Stimulated activated CD4-positive, alpha-beta T cell treated with anti-CD3 and anti-CD28 coated beads, Interleukin-2, amount 100 ng/mL, for 4 hours (primary cell): ENCODE data around the gene TBC1D19.
"Not testable (repeated sequence)": the region's sequence is repeated elsewhere in the genome, so short reads cannot be mapped to it uniquely, and the experiment has no call there.

ENCODE experiments used
- DNase-seq: peaks from one replicate; pipeline ENCODE4 v3.0.0-alpha.2; 2020; ENCODE audit warnings: low read depth

TBC1D19 gene

DNA sequence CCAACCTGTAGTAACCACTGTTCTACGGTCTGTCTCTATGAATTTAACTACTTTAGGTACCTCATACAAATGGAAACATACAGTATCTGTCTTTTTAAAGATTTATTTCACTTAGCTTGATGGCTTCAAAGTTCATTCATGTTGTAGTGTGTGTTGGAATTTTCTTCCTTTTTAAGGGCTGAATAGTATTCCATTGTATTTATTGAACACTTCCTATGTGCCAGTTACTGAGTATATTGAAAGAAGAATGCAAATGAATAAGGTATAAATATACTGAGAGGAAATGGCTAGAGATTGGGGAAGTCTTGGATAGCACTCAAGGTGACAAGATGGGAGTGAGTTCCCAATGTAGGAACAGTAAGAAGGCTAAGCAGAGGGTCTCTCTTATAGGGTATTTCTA, 17.3 kb downstream of the TBC1D19 start:
- DNase-seq, result no peak

DNA sequence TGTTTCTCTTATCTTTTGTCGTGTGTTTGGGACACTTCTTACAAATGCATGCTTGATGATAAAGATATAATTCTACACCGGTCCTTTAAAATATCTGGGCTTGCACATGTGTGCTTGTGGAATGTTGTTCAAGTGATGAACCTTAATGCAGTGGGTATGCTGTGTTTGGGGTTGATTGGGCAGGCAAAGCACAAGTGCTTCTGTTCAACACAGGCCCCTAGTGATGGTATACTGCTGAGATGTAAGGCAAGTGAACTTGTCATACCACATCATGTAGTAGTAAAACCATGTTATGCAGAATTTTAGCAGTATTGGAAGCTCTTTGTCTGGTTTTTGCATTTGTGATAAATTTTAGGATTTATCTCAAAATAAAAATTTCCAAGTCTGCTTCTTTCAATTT, 23.9 kb downstream of the TBC1D19 start:
- no peak for DNase-seq

DNA sequence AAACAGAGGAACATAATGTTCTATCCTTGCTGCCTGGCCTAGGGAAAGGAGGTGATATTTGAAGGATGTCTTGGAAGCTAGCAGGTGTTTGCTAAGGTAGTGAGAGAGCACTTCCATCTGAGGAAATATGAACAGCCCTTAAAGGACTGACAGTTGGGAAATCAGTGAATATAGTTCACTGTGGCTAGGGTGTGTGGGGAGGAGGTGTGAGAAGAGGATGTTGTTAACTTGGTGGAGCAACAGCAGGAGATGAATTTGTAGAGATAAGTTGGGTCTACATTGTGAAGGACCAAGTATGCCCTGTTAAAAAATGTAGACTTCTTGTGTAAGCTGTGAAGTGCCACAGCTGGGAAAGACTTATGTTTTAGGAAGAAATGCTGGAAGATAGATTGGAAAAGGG, 25.5 kb downstream of the TBC1D19 start:
- no peak for DNase-seq

DNA sequence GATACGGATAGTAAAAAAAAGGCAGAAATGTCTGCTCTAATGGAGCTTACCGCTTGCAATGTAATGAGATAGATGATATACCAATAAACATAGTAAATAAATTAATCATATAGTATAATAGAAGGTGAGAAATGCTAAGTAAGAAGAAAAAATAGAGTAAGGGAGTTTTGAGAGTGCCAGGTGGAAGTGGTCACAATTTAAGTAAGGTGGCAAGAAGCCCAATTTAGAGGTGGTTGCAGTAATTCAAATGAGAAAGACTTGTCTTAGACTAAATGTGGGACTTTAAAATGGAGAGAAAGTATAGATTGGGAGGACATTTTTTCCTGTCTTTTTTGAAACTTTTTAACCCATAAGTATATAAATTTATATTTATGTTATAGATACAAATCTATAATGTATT, 26.0 kb downstream of the TBC1D19 start:
- DNase-seq, result no peak

DNA sequence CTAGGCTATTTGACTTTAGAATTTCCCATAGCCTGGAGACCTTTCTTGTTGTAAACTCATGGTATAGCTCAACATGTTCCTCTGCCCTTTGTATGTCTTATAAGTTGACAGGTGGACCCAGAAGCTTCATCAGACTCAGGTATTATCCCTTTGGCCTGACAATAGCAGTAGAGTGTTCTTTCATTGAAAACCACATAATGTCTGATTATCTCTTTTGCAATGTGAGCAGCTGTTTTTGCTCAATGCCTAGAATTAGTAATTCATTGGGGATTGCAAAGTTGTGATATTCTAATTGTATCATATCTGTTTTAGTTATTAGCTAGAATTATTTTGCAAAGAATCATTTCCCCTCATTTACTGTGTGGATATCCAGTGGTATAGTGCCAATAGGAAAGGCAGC, 27.5 kb downstream of the TBC1D19 start:
- no peak for DNase-seq

DNA sequence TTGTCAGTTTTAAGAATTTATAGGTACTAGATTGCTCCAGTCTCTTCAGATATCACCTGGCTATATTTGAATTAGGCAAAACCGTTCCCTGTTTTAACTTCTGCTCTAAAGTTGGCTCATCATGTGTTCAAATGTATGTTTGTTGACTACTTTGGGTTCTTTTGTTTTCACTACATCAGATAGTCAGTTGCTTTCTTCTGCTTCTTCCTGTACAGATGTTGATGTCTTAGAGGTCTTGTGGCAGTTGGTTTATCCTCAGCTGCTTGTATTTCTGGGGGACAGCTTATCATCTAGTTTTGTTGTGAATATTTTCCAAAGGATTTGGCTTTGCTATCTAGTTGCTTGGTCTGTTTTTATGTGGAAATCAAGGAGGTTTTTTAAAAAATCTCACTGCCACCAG, 28.0 kb downstream of the TBC1D19 start:
- DNase-seq, result no peak

DNA sequence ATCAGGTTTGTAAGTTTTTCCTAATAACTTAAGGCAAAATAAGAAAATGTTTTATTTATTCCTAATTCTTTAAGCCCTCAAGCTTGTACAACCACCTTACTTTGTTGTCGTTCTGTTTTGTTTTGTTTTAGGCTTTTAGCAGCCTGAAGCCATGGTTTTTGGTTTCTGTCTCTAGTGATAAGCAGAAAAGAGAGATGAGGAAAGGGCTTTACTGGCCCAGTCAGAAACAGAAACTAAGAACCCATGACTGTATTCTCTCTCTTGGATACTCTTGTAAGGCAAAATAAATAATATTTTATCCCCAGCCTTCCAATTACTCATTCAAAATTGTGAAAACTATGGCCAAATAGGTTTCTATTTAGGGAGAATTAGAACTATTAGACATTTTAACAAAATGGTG, 29.4 kb downstream of the TBC1D19 start:
- DNase-seq, result no peak

DNA sequence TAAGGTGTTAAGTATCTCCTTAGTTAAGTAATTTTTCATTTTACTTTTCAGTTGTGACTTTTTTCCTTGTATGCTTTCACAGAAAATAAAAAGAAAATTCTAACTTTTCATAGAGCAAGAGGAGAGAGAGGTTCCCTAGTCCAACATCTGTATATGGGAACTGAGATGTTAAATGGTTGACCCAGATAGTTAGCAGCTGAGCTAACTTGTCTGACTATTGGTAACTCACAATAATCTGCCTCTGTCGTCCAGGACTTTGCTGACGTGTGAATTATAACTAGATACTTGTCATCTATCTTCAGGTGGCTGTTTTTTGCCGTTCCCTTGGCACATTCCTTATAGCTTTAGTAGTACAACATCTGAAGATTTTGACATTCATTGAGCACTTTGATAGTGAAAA, 29.9 kb downstream of the TBC1D19 start:
- no peak for DNase-seq

DNA sequence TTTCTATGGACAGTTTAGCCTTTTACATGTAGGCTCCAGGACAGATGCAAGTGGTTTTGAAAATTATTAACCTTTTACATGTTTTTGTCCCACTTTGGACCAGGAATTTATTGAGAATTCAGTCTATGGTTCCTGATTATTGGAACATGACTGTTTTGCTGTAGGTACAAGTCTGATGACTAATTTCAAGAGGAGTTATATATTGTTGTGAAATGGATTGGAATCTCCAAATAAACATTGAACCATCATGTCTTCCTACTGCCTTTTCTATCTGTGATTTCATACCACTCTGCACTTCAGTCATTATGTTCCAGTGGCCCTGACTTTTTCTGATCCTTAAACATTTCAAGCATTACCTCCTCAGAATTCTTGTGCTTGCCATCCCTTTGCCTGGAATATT, 35.9 kb downstream of the TBC1D19 start:
- DNase-seq, result no peak

DNA sequence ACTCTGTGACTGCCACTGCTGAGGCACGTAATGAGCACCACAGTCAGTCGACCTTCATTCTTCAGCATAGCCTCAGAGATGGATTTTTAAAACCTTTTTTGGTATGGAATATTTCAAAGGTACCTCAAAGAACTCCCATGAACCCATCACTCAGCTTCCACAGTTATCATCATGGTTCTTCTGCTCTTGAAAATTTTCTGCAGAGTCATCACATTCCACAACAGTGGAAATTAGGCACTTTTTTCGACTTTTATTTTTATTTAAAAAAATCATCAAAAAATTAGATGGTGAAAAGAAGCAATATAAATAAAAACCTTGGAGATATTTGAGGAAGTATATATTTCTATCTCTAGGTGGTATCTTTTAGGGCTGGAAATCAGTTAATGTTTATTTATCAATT, 37.5 kb downstream of the TBC1D19 start:
- DNase-seq, result no peak

DNA sequence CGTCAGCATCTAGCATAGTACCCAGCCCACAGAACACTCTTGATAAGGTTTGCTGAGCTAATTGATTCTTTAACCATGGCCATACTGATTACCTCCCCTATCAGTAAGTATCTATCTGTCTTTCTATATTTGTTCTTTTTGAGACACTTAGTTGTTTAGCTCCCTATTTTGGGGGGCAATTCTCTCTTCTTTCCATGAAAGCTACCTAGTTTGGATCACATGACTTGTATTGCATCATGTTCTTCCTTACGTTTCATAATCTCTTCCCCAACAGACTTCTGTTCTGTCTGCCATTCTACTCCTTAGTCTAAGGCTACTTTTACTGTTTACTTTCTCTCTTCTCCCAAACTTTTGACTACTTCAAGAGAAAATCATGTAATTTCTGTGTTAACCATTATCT, 39.0 kb downstream of the TBC1D19 start:
- DNase-seq, result no peak

DNA sequence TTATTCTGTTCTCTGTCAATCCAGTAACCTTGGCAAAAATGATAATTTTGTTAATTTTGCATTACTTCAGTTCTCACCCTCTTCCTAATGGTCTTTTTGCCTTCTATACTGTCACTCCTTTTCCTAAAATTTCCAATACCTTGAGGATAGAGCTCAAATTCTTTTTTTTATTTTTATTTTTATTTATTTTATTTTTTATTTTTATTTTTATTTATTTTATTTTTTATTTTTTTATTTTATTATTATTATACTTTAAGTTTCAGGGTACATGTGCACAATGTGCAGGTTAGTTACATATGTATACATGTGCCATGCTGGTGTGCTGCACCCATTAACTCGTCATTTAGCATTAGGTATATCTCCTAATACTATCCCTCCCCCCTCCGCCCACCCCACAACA, 42.8 kb downstream of the TBC1D19 start:
- DNase-seq, result not testable (repeated sequence)

DNA sequence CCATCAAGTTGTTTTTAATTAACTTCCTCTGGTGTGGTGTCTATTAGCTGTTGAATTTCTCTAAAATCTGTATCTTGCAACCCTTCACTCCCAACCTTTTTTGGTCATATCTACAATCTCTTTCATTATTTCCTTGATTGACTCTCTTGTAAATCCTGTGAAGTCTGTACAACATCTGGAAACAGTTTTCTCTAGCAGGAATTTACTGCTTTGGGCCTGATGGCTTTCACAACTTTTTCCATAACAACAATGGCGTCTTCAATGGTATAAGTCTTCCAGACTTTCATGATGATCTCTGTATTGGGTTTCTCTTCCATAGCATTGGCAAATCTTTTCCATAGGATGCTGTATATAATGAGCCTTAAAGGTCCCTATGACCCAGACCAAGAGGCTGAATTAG, 49.0 kb downstream of the TBC1D19 start:
- DNase-seq, result no peak

DNA sequence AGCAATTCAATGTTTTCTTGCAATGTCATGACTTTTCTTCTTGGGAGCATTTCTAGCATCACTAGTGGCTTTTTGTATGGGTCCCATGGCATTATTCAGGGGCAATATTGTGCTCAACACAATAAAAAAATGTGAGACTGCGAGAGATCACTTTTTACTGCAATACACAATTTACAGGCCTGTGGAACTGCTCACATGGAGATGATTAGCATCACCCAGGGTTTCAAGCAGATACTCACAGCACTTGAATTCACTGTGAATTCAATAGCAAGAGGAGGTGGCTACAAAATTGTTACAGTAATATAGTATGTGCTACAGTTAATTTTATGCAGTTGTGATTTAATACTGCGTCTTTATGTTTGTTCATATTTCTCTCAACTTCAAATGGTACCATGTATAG, 50.4 kb downstream of the TBC1D19 start:
- DNase-seq, result no peak

DNA sequence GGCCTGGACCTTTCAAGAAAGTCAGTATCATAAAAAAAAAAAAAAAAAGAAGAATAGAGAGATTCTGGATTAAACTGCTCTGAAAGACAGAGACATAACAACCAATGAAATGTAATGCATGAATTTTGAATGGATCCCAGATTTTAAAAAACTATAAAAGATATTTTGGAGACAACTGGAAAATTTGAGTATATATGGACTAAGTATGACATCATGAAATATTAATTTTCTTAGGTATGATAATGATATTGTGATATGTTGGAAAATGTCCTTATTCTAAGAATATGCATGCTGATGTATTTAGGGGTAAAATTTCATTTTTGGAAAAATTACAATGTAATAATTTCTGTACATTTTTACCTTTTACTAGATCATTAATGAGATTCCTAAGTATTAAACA, 52.6 kb downstream of the TBC1D19 start:
- no peak for DNase-seq

DNA sequence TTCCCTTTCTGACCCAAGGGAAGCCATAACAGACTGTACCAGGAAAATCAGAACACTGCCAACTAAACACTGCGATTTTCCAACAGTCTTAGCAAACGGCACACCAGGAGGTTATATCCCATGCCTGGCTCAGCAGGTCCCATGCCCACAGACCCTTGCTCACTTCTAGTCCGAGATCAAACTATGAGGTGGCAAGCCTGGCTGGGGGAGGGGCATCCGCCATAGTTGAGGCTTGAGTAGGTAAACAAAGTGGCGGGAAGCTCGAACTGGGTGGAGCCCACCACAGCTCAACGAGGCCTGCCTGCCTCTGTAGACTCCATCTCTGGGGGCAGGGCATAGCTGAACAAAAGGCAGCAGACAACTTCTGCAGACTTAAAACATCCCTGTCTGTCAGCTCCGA, 56.8 kb downstream of the TBC1D19 start:
- DNase-seq, result not testable (repeated sequence)

DNA sequence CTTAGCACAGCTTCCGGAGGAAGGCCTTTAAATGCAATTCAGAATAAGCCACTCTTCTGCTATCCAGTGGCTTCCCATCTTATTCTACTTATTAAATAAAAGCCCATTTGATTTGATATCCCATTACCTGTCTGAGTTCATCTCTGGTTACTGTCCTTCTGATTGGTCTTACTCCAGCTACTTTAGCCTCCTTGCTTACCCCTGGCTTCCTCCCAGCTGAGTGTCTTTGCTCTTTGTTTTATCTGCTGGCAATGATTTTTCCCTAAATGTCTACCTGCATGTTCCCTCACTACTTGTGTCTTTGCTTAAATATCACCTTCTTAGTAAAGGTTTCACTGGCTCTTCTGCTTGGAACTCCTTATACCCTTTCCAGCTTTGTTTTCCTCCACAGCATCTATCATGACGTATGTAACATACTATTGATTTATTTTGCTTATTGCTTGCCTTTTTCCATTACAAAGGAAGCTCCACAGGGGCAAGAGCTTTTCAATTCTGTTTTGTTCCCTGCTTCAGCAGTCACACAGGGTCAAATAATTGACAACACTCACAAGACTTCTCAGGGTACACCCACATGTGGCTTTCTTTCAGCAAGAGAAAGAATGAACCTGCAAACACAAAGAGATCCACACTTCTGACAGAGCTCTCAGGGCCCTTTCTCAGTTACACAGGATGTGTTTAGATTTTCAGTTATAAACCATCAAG, 63.8 kb downstream of the TBC1D19 start:
- DNase-seq, result no peak

DNA sequence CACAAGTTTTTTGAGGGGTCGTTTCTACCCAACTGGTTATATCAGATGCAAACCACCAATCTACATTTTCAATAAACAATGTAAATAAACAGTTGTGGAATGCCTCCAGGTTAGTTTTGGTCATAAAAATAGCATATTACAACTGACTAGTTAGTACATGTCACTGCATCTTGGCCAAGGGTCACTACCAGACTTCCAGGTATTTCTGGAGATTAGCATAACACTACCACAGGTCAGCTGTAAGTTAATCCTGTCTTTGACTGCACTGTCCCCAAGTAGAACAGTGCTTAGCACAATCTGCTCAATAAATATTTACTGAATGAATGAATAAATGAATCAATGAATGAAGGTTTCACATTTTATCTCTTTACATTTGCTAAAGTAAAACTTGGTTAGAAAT, 64.4 kb downstream of the TBC1D19 start:
- DNase-seq, result no peak

DNA sequence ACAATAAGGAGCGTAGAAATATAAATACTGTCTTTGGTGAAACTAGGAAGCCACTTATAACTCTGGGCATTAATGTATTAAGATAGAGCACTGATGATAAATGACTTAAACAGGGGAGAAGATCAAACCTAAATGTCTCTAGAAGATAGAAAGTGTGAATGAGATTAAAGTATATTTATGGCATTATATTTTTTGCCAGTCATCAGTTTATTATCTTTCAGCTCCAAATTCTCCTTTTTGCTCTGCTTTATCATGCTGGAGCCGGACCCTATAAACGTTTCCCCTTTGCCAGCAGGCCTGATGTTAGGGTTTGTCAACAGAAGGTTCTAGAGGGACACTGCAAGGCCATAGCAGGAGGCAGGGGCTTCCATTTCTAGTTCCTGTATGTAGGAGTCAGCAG, 76.4 kb downstream of the TBC1D19 start:
- DNase-seq, result no peak

DNA sequence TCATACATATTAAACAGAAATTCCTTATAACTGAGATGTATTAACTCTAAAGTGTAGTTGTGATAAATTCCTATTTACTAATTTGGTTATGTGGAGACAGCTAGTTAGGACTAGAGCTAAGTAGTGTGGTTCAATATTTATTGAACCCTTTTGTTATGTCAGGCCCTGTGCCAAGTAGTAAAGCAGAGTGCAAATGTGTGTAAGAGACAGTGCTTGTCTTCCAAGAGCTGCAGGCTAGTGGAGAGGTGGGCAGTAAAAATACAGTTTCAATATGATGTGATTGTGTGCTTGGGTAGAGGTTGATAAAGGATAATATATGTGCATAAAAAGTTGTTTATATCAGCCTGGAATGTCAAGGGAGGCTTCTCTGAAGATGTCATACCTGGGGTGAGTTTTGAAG, 80.0 kb downstream of the TBC1D19 start:
- no peak for DNase-seq

DNA sequence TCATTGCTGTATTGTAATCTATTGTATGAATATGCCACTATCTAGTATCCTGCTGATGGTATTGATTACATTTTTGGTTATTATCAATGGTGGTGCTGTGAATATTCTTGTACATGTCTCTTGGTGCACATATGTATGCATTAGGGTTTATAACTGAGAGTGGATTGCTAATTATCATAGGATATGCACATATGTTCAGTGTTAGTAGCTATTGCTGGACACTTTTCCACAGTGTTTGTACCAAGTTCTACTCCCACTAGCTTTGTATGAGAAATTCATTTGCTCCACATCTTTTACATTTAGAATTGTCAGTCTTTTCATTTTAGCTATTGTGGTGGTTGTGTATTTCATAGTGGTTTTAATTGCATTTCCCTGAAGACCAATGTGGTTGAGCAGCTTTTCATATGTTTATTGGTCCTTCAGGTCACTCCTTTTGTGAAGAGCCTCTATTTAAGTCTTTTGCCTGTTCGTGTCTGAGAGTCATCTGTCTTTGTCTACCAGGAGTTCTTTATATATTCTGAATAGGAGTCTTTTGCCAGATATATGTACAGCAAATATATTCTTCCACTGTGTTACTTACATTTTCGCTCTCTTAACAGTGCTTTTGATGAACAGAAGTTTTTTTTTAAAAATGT, 87.1 kb downstream of the TBC1D19 start:
- no peak for DNase-seq

DNA sequence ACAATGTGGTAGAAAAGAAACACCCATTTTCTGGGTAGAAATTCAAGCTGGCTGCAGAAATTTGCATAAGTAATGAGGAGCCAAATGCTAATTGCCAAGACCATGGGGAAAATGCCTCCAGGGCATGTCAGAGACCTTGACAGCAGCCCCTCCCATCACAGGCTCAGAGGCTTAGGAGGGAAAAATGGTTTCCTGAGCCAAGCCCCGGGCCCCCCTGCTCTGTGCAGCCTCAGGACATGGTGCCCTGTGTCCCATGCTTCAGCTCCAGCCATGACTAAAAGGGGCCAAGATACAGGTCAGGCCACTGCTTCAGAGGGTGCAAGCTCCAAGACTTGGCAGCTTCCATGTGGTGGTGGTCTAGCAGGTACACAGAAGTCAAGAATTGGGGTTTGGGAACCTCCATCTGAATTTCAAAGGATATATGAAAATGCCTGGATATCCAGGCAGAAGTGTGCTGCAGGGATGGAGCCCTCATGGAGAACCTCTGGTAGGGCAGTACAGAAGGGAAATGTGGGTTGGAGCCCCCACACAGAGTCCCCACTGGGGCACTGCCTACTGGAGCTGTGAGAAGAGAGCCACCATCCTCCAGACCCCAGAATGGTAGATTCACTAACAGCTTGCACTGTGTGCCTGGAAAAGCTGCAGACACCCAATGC, 95.3 kb downstream of the TBC1D19 start:
- not testable (repeated sequence) for DNase-seq

DNA sequence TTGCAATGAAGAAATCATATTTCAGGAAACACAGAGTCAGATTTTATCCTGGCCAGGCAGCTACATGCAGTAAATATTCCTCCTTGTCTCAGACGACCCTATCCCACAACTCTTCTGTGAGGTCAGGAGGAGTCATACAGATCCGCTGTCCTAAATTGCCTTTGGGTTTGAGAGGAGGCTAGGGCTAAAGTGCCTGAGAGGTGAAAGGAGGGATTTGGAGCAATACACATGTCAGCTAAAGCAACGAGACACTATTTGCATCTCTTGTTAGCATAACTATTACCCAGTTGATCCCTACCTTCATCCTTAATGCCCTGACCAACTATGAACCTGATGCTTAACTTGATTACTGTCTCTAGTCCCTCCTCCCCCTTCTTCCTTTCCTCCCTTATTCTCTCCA, 98.6 kb downstream of the TBC1D19 start:
- no peak for DNase-seq

DNA sequence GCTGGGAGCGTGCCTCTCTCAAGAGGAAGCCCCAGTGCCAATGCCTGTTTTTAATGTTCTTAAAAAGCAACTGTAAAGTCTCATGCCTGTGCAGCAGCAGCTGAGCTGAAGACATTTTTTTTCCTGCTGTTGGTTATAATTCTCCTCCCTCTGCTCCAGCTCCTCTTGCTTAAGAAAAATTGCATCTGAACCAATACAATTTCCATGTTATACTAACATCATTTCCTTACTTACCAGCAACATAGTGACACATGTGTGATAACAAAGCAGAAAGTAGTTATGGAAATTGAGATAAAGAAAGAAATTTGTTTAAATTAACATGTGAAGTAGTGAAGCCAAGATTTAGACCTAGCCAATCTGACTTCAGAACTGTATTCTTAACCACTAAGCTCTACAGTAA, 101.4 kb downstream of the TBC1D19 start:
- no peak for DNase-seq
